NCI-H187 (cell line): Measurements from ENCODE around the gene ELOA.
A peak's percentile ranks its signal among the peaks of the same experiment; 100 is the strongest.
"Not testable (repeated sequence)": the region's sequence is repeated elsewhere in the genome, so short reads cannot be mapped to it uniquely, and the experiment has no call there.

Experiments used
- DNase-seq, 2 experiments: peaks; one replicate each; lab custom pipeline; 2025; lab: John Stamatoyannopoulos, UW

Gene ELOA

GRCh38 chr1:23800400-23801337 lies 57.4 kb downstream of the ELOA start, which contains the start of gene GALE:
GALE (minus strand) TSS chr1:23800754; CDS start chr1:23799007, 1,747 bp downstream.
- peak; percentile 71 to 89 for DNase-seq

GRCh38 chr1:23801338-23801748 lies 58.1 kb downstream of the ELOA start:
- peak in 1 of 2 experiments; percentile 28 for DNase-seq

DNA sequence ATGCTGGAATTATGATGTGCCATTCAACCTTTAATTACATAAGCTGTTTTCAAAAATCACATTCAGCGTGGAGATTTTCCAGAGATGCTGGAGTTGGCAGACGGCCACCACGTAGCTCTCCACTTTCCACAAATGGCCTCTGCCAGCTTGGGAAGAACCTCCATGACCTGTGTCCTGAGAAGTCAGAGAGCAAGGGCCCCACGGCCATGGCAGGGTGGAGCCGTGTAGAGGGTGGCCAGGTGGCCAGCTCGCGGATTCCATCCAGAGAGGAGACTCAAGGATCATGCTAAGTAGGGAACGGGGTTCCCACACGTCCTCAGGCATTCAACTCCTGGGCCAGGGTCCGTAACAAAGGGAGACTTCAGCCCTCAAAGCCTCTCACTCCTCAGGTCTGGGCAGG lies 58.6 kb downstream of the ELOA start:
- DNase-seq, result no peak

DNA sequence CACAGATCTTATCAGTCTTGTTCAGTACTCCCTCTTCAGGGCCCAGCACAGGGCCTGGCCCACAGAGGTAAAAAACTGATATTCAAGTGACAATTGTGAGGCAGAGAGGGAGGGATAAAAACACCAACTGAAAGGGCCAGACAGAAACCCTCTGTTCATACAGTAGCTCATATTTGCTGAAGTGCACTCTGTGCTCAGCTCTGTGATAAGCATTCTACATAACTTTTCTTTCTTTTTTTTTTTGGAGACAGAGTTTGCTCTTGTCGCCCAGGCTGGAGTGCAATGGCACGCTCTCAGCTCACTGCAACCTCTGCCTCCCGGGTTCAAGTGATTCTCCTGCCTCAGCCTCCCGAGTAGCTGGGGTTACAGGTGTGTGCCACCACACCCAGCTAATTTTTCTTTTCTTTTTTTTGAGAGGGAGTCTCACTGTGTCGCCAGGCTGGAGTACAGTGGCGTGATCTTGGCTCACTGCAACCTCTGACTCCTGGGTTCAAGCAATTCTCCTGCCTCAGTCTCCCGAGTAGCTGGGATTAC lies 59.6 kb downstream of the ELOA start:
- DNase-seq, result not testable (repeated sequence)

DNA sequence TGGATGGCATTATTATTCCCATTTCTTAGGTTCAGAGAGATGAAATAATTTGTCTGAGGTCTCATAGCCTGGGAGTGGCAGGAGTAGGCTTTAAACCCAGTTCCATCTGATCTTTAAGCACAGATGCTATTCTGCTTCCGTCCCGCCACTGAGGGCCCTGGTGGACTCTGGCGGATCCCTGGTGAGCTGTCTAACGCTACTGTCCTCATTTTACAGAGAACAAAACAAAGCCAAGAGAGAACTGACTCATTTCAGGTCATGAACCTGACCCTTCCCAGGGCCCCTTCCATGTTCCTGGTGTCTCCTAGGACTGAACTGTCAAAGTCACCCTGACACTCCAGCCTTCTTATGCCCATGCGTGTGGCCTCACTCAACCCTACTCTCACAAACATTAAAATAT lies 60.4 kb downstream of the ELOA start:
- DNase-seq, result no peak

GRCh38 chr1:23804183-23804835 lies 61.0 kb downstream of the ELOA start:
- DNase-seq, result no peak

- DNase-seq, result no peak
Measured at GRCh38 chr1:23805025-23805424, 61.8 kb downstream of the ELOA start.

DNA sequence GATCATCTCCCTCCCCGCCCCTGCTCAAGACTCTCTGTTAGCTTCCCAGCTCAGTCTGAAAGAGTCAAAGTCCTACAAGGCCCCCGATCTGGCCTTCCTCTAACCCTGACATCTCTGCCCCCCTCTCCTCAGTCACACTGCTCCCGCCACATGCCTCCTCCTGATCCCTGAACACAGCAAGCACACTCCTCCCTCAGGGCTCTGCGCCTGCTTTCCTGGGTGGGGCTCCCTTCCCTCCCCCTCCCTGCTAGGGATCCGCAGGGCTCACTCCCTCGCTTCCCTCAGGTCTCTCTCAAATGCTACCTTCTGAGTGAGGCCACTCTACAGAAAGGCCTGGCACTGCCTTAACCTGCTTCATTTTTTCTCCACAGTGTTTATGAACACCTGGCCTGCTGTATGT lies 63.0 kb downstream of the ELOA start:
- no peak for DNase-seq

DNA sequence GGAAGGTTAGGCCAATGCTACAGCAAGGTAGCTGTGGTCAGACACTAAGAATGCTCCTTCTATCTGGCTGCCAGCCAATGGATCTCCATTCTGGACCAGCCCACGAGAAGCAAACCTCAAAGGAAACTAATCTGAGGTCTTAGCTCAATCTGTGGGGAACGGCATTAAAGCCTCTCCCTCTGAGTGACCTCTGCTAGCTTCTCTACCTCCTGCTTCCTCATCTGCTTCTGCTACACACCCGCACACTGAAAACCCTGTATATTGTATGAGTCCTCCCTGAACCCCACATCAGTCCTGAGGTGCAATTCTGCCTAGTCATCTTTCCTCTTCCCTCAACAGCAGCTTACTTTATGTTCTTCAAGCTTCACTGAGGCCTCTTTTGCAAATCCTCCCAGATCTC lies 64.2 kb downstream of the ELOA start:
- no peak for DNase-seq

DNA sequence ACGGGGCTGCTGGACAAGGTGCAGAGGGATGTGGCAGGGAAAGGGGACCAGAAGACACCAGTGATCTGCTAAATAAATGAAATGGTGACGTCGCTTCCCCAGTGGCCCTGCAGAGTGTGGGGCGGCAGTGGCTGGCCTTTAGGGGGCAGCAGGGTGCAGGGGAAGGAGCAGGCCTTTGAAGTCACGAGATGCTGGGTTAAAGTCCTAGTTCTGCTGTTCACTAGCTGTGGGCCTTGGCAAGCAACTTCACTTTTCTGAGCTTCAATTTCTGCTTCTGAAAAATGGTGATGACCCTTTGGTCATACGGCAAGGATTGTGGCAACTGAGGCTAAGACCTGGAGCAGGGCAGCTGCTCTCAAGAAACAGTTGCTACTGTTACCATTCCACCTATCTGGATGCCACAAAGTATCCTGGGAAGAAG lies 66.5 kb downstream of the ELOA start:
- DNase-seq, result peak in 1 of 2 experiments; percentile 10

GRCh38 chr1:23810818-23811540 lies 67.7 kb downstream of the ELOA start:
- no peak for DNase-seq
